ENCODE measurements around the gene ST3GAL3. TPM values are rescaled to one million over a fixed set of nuclear protein-coding genes. Genes with fewer than 3 reads are reported as not detected.
A peak's percentile ranks its signal among the peaks of the same experiment; 100 is the strongest.

Gene ST3GAL3
- total RNA-seq, 2 donors from 2014 or later, result 25.3 to 34.9 TPM

- Mint-ChIP-seq H3K27ac (no peak overlapping the region), H3K4me1 (ENCODE audit: low read depth) (peaks cover 8% of the 10 kb centered on the region), H3K9me3 (no peaks in the 10 kb centered on the region), H3K36me3 (ENCODE audit: insufficient read depth in 2 of 2) (no peaks in the 10 kb centered on the region), H3K4me3 (no peak overlapping the region), H3K27me3 (ENCODE audit: low read depth) (no peaks in the 10 kb centered on the region)
- ATAC-seq (replicated peaks in 1 of 2) (no peak), DNase-seq (no peak)
Measured at GRCh38 chr1:43925846-43926245, 218.5 kb downstream of the ST3GAL3 start.

- no peaks in the 10 kb centered on the region for H3K9me3 Mint-ChIP-seq
- no peak for ATAC-seq (replicated peaks in 1 of 2)
- H3K4me3 Mint-ChIP-seq, result no peak overlapping the region
- peaks cover 24% of the 10 kb centered on the region for H3K4me1 Mint-ChIP-seq (ENCODE audit: low read depth)
- peaks cover 25% of the 10 kb centered on the region for H3K27me3 Mint-ChIP-seq (ENCODE audit: low read depth)
- no peak overlapping the region for H3K27ac Mint-ChIP-seq
- H3K36me3 Mint-ChIP-seq (ENCODE audit: insufficient read depth in 2 of 2), result no peaks in the 10 kb centered on the region
- peak; percentile 29 to 33 for DNase-seq
Measured at GRCh38 chr1:43930168-43930948, 223.0 kb downstream of the ST3GAL3 start.

GRCh38 chr1:43930949-43931275 lies 223.6 kb downstream of the ST3GAL3 start:
- no peaks in the 10 kb centered on the region for H3K36me3 Mint-ChIP-seq (ENCODE audit: insufficient read depth in 2 of 2)
- no peak overlapping the region for H3K4me3 Mint-ChIP-seq
- no peaks in the 10 kb centered on the region for H3K9me3 Mint-ChIP-seq
- ATAC-seq (replicated peaks in 1 of 2) (no peak), DNase-seq (no peak)
- H3K27ac Mint-ChIP-seq, result no peak overlapping the region
- H3K27me3 Mint-ChIP-seq (ENCODE audit: low read depth), result peaks cover 29% of the 10 kb centered on the region
- peaks cover 24% of the 10 kb centered on the region for H3K4me1 Mint-ChIP-seq (ENCODE audit: low read depth)

GRCh38 chr1:43931711-43932660 lies 224.7 kb downstream of the ST3GAL3 start:
- DNase-seq, result no peak
- no peaks in the 10 kb centered on the region for H3K36me3 Mint-ChIP-seq (ENCODE audit: insufficient read depth in 2 of 2)
- no peak overlapping the region for H3K4me3 Mint-ChIP-seq
- peaks cover 24% of the 10 kb centered on the region for H3K4me1 Mint-ChIP-seq (ENCODE audit: low read depth)
- ATAC-seq (replicated peaks in 1 of 2), result no peak
- no peak overlapping the region for H3K27ac Mint-ChIP-seq
- peaks cover 29% of the 10 kb centered on the region for H3K27me3 Mint-ChIP-seq (ENCODE audit: low read depth)
- H3K9me3 Mint-ChIP-seq, result no peaks in the 10 kb centered on the region

- no peak for DNase-seq
- H3K4me1 Mint-ChIP-seq (ENCODE audit: low read depth), result peaks cover 24% of the 10 kb centered on the region
- H3K9me3 Mint-ChIP-seq, result no peaks in the 10 kb centered on the region
- peaks cover 29% of the 10 kb centered on the region for H3K27me3 Mint-ChIP-seq (ENCODE audit: low read depth)
- H3K36me3 Mint-ChIP-seq (ENCODE audit: insufficient read depth in 2 of 2), result no peaks in the 10 kb centered on the region
- H3K27ac Mint-ChIP-seq, result no peak overlapping the region
- H3K4me3 Mint-ChIP-seq, result peak overlapping the region in 1 of 2 donors; percentile 72
- no peak for ATAC-seq (replicated peaks in 1 of 2)
Measured at GRCh38 chr1:43932786-43933385, 225.6 kb downstream of the ST3GAL3 start.

- H3K4me3 Mint-ChIP-seq, result peak within 1 kb of the TSS; percentile 28 to 72
- H3K27ac Mint-ChIP-seq, result no peak within 1 kb of the TSS
- no peaks in the 10 kb centered on the region for H3K36me3 Mint-ChIP-seq (ENCODE audit: insufficient read depth in 2 of 2)
- no peak for ATAC-seq (replicated peaks in 1 of 2)
- peak in 1 of 2 donors; percentile 30 for DNase-seq
- H3K4me1 Mint-ChIP-seq (ENCODE audit: low read depth), result peaks cover 24% of the 10 kb centered on the region
- H3K27me3 Mint-ChIP-seq (ENCODE audit: low read depth), result peaks cover 29% of the 10 kb centered on the region
- H3K9me3 Mint-ChIP-seq, result no peaks in the 10 kb centered on the region
Measured at GRCh38 chr1:43933386-43934100, 226.2 kb downstream of the ST3GAL3 start, which contains the start of gene ARTN. Gene ARTN (plus strand): TSS chr1:43933801. CDS start chr1:43935657, 1,856 bp downstream.

- no peak overlapping the region for H3K27ac Mint-ChIP-seq
- no peaks in the 10 kb centered on the region for H3K9me3 Mint-ChIP-seq
- peak; percentile 79 to 80 for DNase-seq
- peak; percentile 66 to 72 for ATAC-seq (replicated peaks in 1 of 2)
- H3K4me1 Mint-ChIP-seq (ENCODE audit: low read depth), result peaks cover 23% of the 10 kb centered on the region
- peaks cover 29% of the 10 kb centered on the region for H3K27me3 Mint-ChIP-seq (ENCODE audit: low read depth)
- H3K4me3 Mint-ChIP-seq, result peak overlapping the region; percentile 28 to 72
- no peaks in the 10 kb centered on the region for H3K36me3 Mint-ChIP-seq (ENCODE audit: insufficient read depth in 2 of 2)
Measured at GRCh38 chr1:43934101-43934985, 227.0 kb downstream of the ST3GAL3 start.

- H3K4me1 Mint-ChIP-seq (ENCODE audit: low read depth), result peaks cover 17% of the 10 kb centered on the region
- H3K4me3 Mint-ChIP-seq, result peak overlapping the region in 1 of 2 donors; percentile 72
- H3K36me3 Mint-ChIP-seq (ENCODE audit: insufficient read depth in 2 of 2), result no peaks in the 10 kb centered on the region
- no peak overlapping the region for H3K27ac Mint-ChIP-seq
- no peak for ATAC-seq (replicated peaks in 1 of 2)
- H3K27me3 Mint-ChIP-seq (ENCODE audit: low read depth), result peaks cover 29% of the 10 kb centered on the region
- H3K9me3 Mint-ChIP-seq, result no peaks in the 10 kb centered on the region
- no peak for DNase-seq
Measured at GRCh38 chr1:43934986-43935324, 227.6 kb downstream of the ST3GAL3 start.

- no peak for DNase-seq
- ATAC-seq (replicated peaks in 1 of 2), result peak in 1 of 2 donors; percentile 4
- Mint-ChIP-seq H3K9me3 (no peaks in the 10 kb centered on the region), H3K4me3 (peak overlapping the region; percentile 19 to 55), H3K27me3 (ENCODE audit: low read depth) (peaks cover 29% of the 10 kb centered on the region), H3K4me1 (ENCODE audit: low read depth) (peaks cover 16% of the 10 kb centered on the region), H3K27ac (no peak overlapping the region), H3K36me3 (ENCODE audit: insufficient read depth in 2 of 2) (no peaks in the 10 kb centered on the region)
Measured at GRCh38 chr1:43935711-43936427, 228.5 kb downstream of the ST3GAL3 start.

- Mint-ChIP-seq H3K27me3 (ENCODE audit: low read depth) (peaks cover 29% of the 10 kb centered on the region), H3K9me3 (no peaks in the 10 kb centered on the region), H3K36me3 (ENCODE audit: insufficient read depth in 2 of 2) (no peaks in the 10 kb centered on the region), H3K4me1 (ENCODE audit: low read depth) (peaks cover 16% of the 10 kb centered on the region), H3K4me3 (peak overlapping the region; percentile 75 to 79), H3K27ac (peak overlapping the region; percentile 69)
- DNase-seq (peak; percentile 31 to 40), ATAC-seq (replicated peaks in 1 of 2) (peak; percentile 31 to 42)
Measured at GRCh38 chr1:43936431-43937151, 229.3 kb downstream of the ST3GAL3 start.
